Uterus (tissue), 2 donors: ENCODE data around the gene RIPOR1.
"Not testable (repeated sequence)": the region's sequence is repeated elsewhere in the genome, so short reads cannot be mapped to it uniquely, and the experiment has no call there.

Experiments used
- POLR2A ChIP-seq, 2 donors: fragments of 450-650 bp; IDR thresholded peaks; one replicate each; pipeline ENCODE4 v1.6.1; 2016; ENCODE audit warnings: antibody characterized with exemption in 2 of 2, mild to moderate bottlenecking in 1 of 2, moderate library complexity in 1 of 2
- TF ChIP-seq, protein P1 (sequence below), 4 experiments: fragments of 200-600 bp in 2 of 4; fragments of 450-650 bp in 2 of 4; sonication (generic) in 2 of 4; IDR thresholded peaks; one replicate each; pipeline ENCODE4 v1.5.1; 2016 to 2019; ENCODE audit warnings: antibody characterized with exemption in 4 of 4, mild to moderate bottlenecking in 2 of 4, moderate library complexity in 1 of 4

DNA sequence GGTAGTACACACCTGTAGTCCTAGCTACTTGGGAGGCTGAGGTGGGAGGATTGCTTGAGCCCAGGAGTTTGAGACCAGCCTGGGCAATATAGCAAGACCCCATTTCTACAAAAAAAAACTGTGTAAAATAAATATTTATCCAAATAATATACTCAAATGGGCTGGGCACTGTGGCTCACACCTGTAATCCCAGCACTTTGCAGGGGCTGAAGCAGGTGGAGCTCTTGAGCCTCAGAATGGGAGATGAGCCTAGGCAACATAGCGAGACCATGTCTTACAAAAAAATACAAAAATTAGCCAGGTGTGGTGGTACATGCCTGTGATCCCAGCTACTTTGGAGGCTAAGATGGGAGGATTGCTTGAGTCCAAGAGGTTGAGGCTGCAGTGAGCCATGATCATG is 14.7 kb upstream of the RIPOR1 start:
- TF ChIP-seq, protein P1, sequence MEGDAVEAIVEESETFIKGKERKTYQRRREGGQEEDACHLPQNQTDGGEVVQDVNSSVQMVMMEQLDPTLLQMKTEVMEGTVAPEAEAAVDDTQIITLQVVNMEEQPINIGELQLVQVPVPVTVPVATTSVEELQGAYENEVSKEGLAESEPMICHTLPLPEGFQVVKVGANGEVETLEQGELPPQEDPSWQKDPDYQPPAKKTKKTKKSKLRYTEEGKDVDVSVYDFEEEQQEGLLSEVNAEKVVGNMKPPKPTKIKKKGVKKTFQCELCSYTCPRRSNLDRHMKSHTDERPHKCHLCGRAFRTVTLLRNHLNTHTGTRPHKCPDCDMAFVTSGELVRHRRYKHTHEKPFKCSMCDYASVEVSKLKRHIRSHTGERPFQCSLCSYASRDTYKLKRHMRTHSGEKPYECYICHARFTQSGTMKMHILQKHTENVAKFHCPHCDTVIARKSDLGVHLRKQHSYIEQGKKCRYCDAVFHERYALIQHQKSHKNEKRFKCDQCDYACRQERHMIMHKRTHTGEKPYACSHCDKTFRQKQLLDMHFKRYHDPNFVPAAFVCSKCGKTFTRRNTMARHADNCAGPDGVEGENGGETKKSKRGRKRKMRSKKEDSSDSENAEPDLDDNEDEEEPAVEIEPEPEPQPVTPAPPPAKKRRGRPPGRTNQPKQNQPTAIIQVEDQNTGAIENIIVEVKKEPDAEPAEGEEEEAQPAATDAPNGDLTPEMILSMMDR (IDR thresholded peaks at IDR 0.05): not testable (repeated sequence)
- not testable (repeated sequence) for TF ChIP-seq POLR2A (IDR thresholded peaks at IDR 0.05)
